Gastrocnemius medialis (tissue), 4 donors: Measurements from ENCODE around the gene ATP1A2.
"Not testable (repeated sequence)": the region's sequence is repeated elsewhere in the genome, so short reads cannot be mapped to it uniquely, and the experiment has no call there.

ENCODE experiments used
- POLR2A ChIP-seq, 2 donors: fragments of 450-650 bp; IDR thresholded peaks; one replicate each; pipeline ENCODE4 v1.6.1; 2017; ENCODE audit warnings: antibody characterized with exemption in 2 of 2, mild to moderate bottlenecking in 2 of 2, moderate library complexity in 2 of 2
- TF ChIP-seq, protein P1 (sequence below), 5 experiments: fragments of 450-650 bp in 3 of 5; fragments of 200-600 bp in 2 of 5; sonication (generic) in 2 of 5; IDR thresholded peaks in 4 of 5; conservative IDR thresholded peaks in 1 of 5; 1 replicate in 4 of 5; 2 replicates in 1 of 5; pipeline ENCODE4 v1.5.1; 2016 to 2019; ENCODE audit warnings: antibody characterized with exemption in 5 of 5, mild to moderate bottlenecking in 3 of 5, moderate library complexity in 3 of 5

DNA sequence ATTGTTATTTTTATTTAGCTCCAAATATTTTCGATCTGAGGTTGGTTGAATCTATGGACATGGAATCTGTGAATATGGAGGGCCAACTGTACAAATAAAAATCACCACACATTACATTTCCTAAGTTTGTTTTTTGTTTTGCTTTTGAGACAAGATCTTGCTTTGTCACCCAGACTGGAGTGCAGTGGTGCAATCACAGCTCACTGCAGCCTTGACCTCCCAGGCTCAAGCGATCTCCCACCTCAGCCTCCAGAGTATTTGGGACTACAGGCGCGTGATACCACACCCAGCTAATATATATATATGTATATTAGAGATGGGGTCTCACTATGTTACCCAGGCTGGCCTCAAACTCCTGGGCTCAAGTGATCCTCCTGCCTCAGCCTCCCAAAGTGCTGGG, 10.8 kb downstream of the ATP1A2 start:
- TF ChIP-seq, protein P1, sequence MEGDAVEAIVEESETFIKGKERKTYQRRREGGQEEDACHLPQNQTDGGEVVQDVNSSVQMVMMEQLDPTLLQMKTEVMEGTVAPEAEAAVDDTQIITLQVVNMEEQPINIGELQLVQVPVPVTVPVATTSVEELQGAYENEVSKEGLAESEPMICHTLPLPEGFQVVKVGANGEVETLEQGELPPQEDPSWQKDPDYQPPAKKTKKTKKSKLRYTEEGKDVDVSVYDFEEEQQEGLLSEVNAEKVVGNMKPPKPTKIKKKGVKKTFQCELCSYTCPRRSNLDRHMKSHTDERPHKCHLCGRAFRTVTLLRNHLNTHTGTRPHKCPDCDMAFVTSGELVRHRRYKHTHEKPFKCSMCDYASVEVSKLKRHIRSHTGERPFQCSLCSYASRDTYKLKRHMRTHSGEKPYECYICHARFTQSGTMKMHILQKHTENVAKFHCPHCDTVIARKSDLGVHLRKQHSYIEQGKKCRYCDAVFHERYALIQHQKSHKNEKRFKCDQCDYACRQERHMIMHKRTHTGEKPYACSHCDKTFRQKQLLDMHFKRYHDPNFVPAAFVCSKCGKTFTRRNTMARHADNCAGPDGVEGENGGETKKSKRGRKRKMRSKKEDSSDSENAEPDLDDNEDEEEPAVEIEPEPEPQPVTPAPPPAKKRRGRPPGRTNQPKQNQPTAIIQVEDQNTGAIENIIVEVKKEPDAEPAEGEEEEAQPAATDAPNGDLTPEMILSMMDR (IDR thresholded peaks at IDR 0.05 in 4 of 5, conservative IDR thresholded peaks at IDR 0.05 in 1 of 5), result not testable (repeated sequence)
- TF ChIP-seq POLR2A (IDR thresholded peaks at IDR 0.05), result not testable (repeated sequence)
